AG04450 (cell line): Measurements from ENCODE around the gene PET100. TPM values are rescaled to one million over a fixed set of nuclear protein-coding genes. Genes with fewer than 3 reads are reported as not detected.

Experiments
- polyA plus RNA-seq: library from polyadenylated mRNA; depleted of rRNA; stranded (reverse); fragments of >200 nt; gene quantifications from 2 replicates; pipeline ENCODE4 v1.2.3, GENCODE V29; 2011; rRNA removed
- small RNA-seq: library from RNA; depleted of rRNA; stranded (forward); fragments of <200 nt; gene quantifications from one replicate; pipeline ENCODE3, GENCODE V24; 2012; ENCODE audit warnings: low read depth; ENCODE audit not compliant: insufficient read length

Gene PET100
- polyA plus RNA-seq, 1 experiment = 46.7 TPM

Small RNA genes lying within 50 kb of the gene (small RNA-seq; reads per million reads assigned to genes)
- not detected for gene MIR6792

Other genes with a start within 250 kb of the PET100 start
- gene PEX11G, start 140.8 kb upstream of the PET100 start, polyA plus RNA-seq = 0.60 and 1.2 TPM in 2 replicates
- gene ZNF358, start 113.7 kb upstream of the PET100 start, polyA plus RNA-seq = 20.7 and 29.5 TPM in 2 replicates
- gene MCOLN1, start 107.2 kb upstream of the PET100 start, polyA plus RNA-seq = 12.8 and 16.0 TPM in 2 replicates
- gene PNPLA6, start 94.1 kb upstream of the PET100 start, polyA plus RNA-seq = 17.0 and 19.8 TPM in 2 replicates
- gene CAMSAP3, start 33.9 kb upstream of the PET100 start, polyA plus RNA-seq = not detected in 2 replicates
- gene XAB2, start 248 bp upstream of the PET100 start, polyA plus RNA-seq = 16.3 and 21.8 TPM in 2 replicates
- not detected in 2 replicates for gene PCP2, start 3.9 kb downstream of the PET100 start, polyA plus RNA-seq
- gene STXBP2, start 7.3 kb downstream of the PET100 start, polyA plus RNA-seq = 5.0 and 7.1 TPM in 2 replicates
- not detected in 2 replicates for gene RETN, start 39.3 kb downstream of the PET100 start, polyA plus RNA-seq
- not detected in 2 replicates for gene MCEMP1, start 47.3 kb downstream of the PET100 start, polyA plus RNA-seq
- 42.1 and 69.8 TPM in 2 replicates for gene TRAPPC5, start 51.0 kb downstream of the PET100 start, polyA plus RNA-seq
- gene FCER2, start 72.3 kb downstream of the PET100 start, polyA plus RNA-seq = not detected in 2 replicates
- gene CLEC4G, start 102.3 kb downstream of the PET100 start, polyA plus RNA-seq = not detected in 2 replicates
- not detected in 2 replicates for gene CD209, start 117.7 kb downstream of the PET100 start, polyA plus RNA-seq
- not detected in 2 replicates for gene CLEC4M, start 133.4 kb downstream of the PET100 start, polyA plus RNA-seq
- gene EVI5L, start 200.4 kb downstream of the PET100 start, polyA plus RNA-seq = 6.7 and 9.1 TPM in 2 replicates
- gene PRR36, start 244.6 kb downstream of the PET100 start, polyA plus RNA-seq = not detected in 2 replicates